ENCODE measurements around the gene IMP3. TPM values are rescaled to one million over a fixed set of nuclear protein-coding genes. Genes with fewer than 3 reads are reported as not detected.

The IMP3 gene
- total RNA-seq, 2 donors from 2014 or later, result 98.3 to 113 TPM

DNA sequence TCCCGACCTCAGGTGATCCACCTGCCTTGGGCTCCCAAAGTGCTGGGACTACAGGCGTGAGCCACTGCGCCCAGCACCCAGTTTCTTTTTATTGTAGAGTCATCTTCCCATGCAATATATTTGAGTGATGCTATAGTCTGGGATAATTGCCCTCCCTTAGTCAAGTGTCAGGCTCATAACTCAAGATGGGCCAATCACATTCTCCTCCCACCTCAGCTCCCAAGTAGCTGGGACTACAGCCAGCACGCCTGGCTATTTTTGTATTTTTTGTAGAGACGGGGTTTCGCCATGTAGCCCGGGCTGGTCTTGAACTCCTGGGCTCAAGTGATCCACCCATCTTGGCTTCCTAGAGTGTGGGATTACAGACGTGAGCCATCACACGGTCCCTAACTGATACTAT, 45.7 kb downstream of the IMP3 start:
- no peaks in the 10 kb centered on the region for H3K9me3 Mint-ChIP-seq
- H3K27ac Mint-ChIP-seq, result no peak overlapping the region
- H3K27me3 Mint-ChIP-seq, result no peaks in the 10 kb centered on the region
- peaks cover 68% of the 10 kb centered on the region for H3K36me3 Mint-ChIP-seq (ENCODE audit: low read depth)
- peaks cover 35% of the 10 kb centered on the region for H3K4me1 Mint-ChIP-seq
- H3K4me3 Mint-ChIP-seq, result no peak overlapping the region
- ATAC-seq (replicated peaks), result no peak

DNA sequence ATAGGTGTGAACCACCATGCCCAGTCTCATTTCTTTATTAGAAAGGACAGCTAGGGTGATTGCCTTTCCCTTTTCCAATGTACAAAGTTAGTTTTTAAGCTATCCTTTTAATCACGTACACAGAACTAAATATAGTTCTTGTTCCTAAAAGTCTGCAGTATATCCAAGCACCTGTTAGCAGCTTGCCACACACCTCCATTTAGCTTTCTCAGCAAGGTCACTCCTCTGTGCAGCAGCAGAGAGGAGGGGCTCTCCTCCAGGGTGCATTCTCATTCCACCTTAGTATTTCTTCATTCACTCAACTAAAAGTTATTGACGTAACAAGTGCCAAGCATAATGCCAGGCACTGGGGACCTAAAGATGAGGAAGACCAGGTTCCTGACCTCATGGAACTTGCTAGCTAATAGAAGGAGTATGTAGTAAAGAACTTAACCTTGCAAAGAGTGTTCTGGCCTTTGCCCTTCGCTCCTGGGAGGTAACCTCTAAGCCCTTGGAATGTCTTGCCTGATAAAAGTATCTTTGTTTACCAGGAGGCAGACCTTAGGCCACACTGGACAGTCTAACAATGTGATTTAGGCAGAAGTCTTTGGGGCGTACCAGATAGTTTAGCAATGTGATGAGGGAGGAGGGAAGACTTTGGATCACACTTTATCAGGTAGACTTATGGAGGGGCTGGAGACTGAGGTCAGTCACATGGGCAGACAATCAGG, 48.2 kb downstream of the IMP3 start:
- Mint-ChIP-seq H3K4me1 (peaks cover 18% of the 10 kb centered on the region), H3K36me3 (ENCODE audit: low read depth) (peaks cover 56% of the 10 kb centered on the region), H3K9me3 (no peaks in the 10 kb centered on the region)

GRCh38 chr15:75590239-75590638, 49.8 kb downstream of the IMP3 start:
- Mint-ChIP-seq H3K27me3 (no peaks in the 10 kb centered on the region), H3K4me3 (no peak overlapping the region), H3K27ac (peak overlapping the region; percentile 7), H3K36me3 (ENCODE audit: low read depth) (peaks cover 42% of the 10 kb centered on the region), H3K9me3 (no peaks in the 10 kb centered on the region), H3K4me1 (peaks cover 10% of the 10 kb centered on the region)
- ATAC-seq (replicated peaks), result peak; percentile 78

More for the DNA sequence above, 48.2 kb downstream of the IMP3 start:
- Mint-ChIP-seq H3K27ac (no peak overlapping the region), H3K4me3 (no peak overlapping the region), H3K27me3 (no peaks in the 10 kb centered on the region)
- ATAC-seq (replicated peaks), result no peak

Other genes with a start within 250 kb of the IMP3 start
- 10 to 100 TPM; 82.3 to 96.6 TPM for gene SIN3A, start 188.5 kb downstream of the IMP3 start, total RNA-seq
- 10 to 100 TPM; 17.8 to 38.4 TPM for gene PTPN9, start 60.9 kb downstream of the IMP3 start, total RNA-seq
- 10 to 100 TPM; 26.0 to 34.8 TPM for gene SNUPN, start 14.5 kb downstream of the IMP3 start, total RNA-seq
- gene SNX33, start 7.7 kb upstream of the IMP3 start, total RNA-seq, result 10 to 100 TPM in 1 of 2 donors, 1 to 10 TPM in 1; 2.6 to 12.1 TPM
- under 1 TPM in 1 of 2 donors, not detected in 1; 0.02 TPM for gene CSPG4, start 72.6 kb upstream of the IMP3 start, total RNA-seq
- gene UBE2Q2, start 203.2 kb upstream of the IMP3 start, total RNA-seq, result 10 to 100 TPM; 17.0 to 26.1 TPM